HepG2 (cell line): ENCODE data around the gene GAS1. TPM values are rescaled to one million over a fixed set of nuclear protein-coding genes. Genes with fewer than 3 reads are reported as not detected.

ENCODE experiments used
- ATAC-seq: fragments of 200-7000 bp; cut with Tn5 transposase; 3 replicates; pipeline ENCODE4 v1.9.1; 2020; ENCODE audit warnings: mild to moderate bottlenecking, moderate library complexity
- BruUV-seq: library from RNA; stranded (reverse); fragments of 400-500 nt; replicated peaks from 2 replicates; lab custom pipeline; 2021; lab: Mats Ljungman, UMichigan
- CTCF ChIA-PET: fragments of 300-600 bp; formaldehyde crosslinking; extraction: SDS; loops from one replicate; lab custom pipeline; 2021; ENCODE audit warnings: low total read pairs, inconsistent platforms, low intra/inter-chr PET ratio; lab: Yijun Ruan, JAX
- POLR2A ChIA-PET: fragments of 350-600 bp; sonication (Branson Sonifier 250); formaldehyde crosslinking; loops from one replicate; lab custom pipeline; 2020; ENCODE audit warnings: antibody characterized with exemption, inconsistent platforms; lab: Yijun Ruan, JAX
- DNase-seq: peaks from one replicate; pipeline ENCODE4 v3.0.0-alpha.2; 2015; ENCODE audit warnings: low spot score
- FAIRE-seq: peaks from 3 replicates; lab custom pipeline; 2011; peaks lifted over from hg19 to GRCh38; lab: Jason Lieb, UNC
- H2AFZ ChIP-seq: one replicate; pipeline ENCODE4 v1.6.1; 2011; ENCODE audit warnings: low read length, inconsistent platforms
- H3K27ac ChIP-seq: fragments of 300-600 bp; 3 replicates; pipeline ENCODE4 v1.8.0; 2011; ENCODE audit warnings: mixed run types, mild to moderate bottlenecking, mixed read lengths, low read length, inconsistent platforms; ENCODE audit not compliant: insufficient read depth; ENCODE audit errors: extremely low read length
- H3K27me3 ChIP-seq, 2 experiments: fragments of 200-600 bp in 1 of 2; 2 replicates in 1 of 2; 3 replicates in 1 of 2; pipeline versions ENCODE4 v1.6.0 to v1.8.0; 2011; ENCODE audit warnings: low read length in 2 of 2, mild to moderate bottlenecking in 2 of 2, moderate library complexity in 2 of 2, inconsistent platforms in 1 of 2; ENCODE audit not compliant: insufficient read depth in 2 of 2, control insufficient read depth in 1 of 2
- H3K36me3 ChIP-seq, 2 experiments: fragments of 200-600 bp in 1 of 2; replicated peaks in 1 of 2; 2 replicates in 1 of 2; 3 replicates in 1 of 2; pipeline versions ENCODE4 v1.5.1 to v1.8.0; 2011; ENCODE audit warnings: low read length in 2 of 2, inconsistent platforms in 1 of 2; ENCODE audit not compliant: insufficient read depth in 2 of 2, control insufficient read depth in 1 of 2
- H3K4me1 ChIP-seq: 2 replicates; pipeline ENCODE4 v1.5.1; 2012; ENCODE audit warnings: low read length, inconsistent platforms; ENCODE audit not compliant: insufficient read depth
- H3K4me2 ChIP-seq: 2 replicates; pipeline ENCODE4 v1.6.0; 2011; ENCODE audit warnings: low read depth, low read length, inconsistent platforms
- H3K4me3 ChIP-seq, 3 experiments: fragments of 200-600 bp in 1 of 3; sonication (generic), shearing (Covaris generic) in 1 of 3; replicated peaks in 1 of 3; 2 replicates each; pipeline ENCODE4 v1.5.1; 2011 to 2016; ENCODE audit warnings: low read length in 3 of 3, inconsistent platforms in 2 of 3, low read depth in 2 of 3, mild to moderate bottlenecking in 2 of 3, control low read depth in 1 of 3, mixed read lengths in 1 of 3; ENCODE audit not compliant: insufficient read depth in 1 of 3
- H3K79me2 ChIP-seq: one replicate; pipeline ENCODE4 v1.6.1; 2011; ENCODE audit warnings: low read length, inconsistent platforms; ENCODE audit not compliant: insufficient read depth
- H3K9ac ChIP-seq: 2 replicates; pipeline ENCODE4 v1.6.0; 2011; ENCODE audit warnings: mild to moderate bottlenecking, low read depth, low read length, inconsistent platforms; ENCODE audit not compliant: insufficient read depth
- H3K9me3 ChIP-seq: 2 replicates; pipeline ENCODE4 v1.5.1; 2012; ENCODE audit warnings: mild to moderate bottlenecking, low read length
- H4K20me1 ChIP-seq: 2 replicates; pipeline ENCODE4 v1.6.0; 2011; ENCODE audit warnings: inconsistent platforms, mild to moderate bottlenecking, low read length, moderate library complexity; ENCODE audit not compliant: insufficient read depth
- BRCA1 ChIP-seq: sonication (generic); formaldehyde crosslinking; IDR thresholded peaks from 2 replicates; pipeline ENCODE4 v1.4.0; 2020; ENCODE audit warnings: missing genetic modification reagents
- CC2D1A ChIP-seq: sonication (generic); formaldehyde crosslinking; IDR thresholded peaks from 2 replicates; pipeline ENCODE4 v1.8.1; 2023; ENCODE audit warnings: mild to moderate bottlenecking, missing genetic modification reagents
- ELF4 ChIP-seq: sonication (generic); formaldehyde crosslinking; IDR thresholded peaks from 2 replicates; pipeline ENCODE4 v1.5.0; 2020; ENCODE audit warnings: missing genetic modification reagents, mild to moderate bottlenecking, moderate library complexity, borderline replicate concordance
- GATAD1 ChIP-seq: IDR thresholded peaks from 2 replicates; pipeline ENCODE4 v1.6.1; 2016; ENCODE audit warnings: missing genetic modification reagents, missing compliant biosample characterization
- PCBP2 ChIP-seq: fragments of 200-400 bp; formaldehyde crosslinking; optimal IDR thresholded peaks from 2 replicates; pipeline ENCODE3; 2018; ENCODE audit warnings: low read length, low read depth; ENCODE audit not compliant: poor library complexity, severe bottlenecking
- RAD51 ChIP-seq: fragments of 450-650 bp; IDR thresholded peaks from 2 replicates; pipeline ENCODE4 v1.6.1; 2016; ENCODE audit warnings: borderline replicate concordance
- ZBTB38 ChIP-seq: sonication (generic); formaldehyde crosslinking; IDR thresholded peaks from 2 replicates; pipeline ENCODE4 v1.5.1; 2020; ENCODE audit warnings: mild to moderate bottlenecking, missing genetic modification reagents
- ZFYVE20 ChIP-seq: sonication (generic); formaldehyde crosslinking; IDR thresholded peaks from 2 replicates; pipeline ENCODE4 v1.8.0; 2023; ENCODE audit warnings: low read depth, mild to moderate bottlenecking, moderate library complexity, missing genetic modification reagents, borderline replicate concordance
- WGBS: methylation state at CpG from one replicate; pipeline ENCODE4 v1.1.6; 2017; ENCODE audit warnings: low lambda C conversion rate; 5-methylcytosine and 5-hydroxymethylcytosine counted together
- in situ Hi-C: cut with HindIII; loops from 2 replicates; pipeline ENCODE4 v1.10.0; 2017; ENCODE audit warnings: low pct_unique_long_range_greater_than_20kb; ENCODE audit not compliant: extremely low pct_ligation_motif_present
- intact Hi-C: fragments of 100-400 bp; cut with micrococcal nuclease; formaldehyde crosslinking; loops from one replicate; pipeline ENCODE4 v1.10.0; 2022; ENCODE audit not compliant: unreplicated experiment
- polyA plus RNA-seq, 8 experiments: library from polyadenylated mRNA; depleted of rRNA in 3 of 8; stranded (reverse) in 7 of 8; unstranded in 1 of 8; fragments of >200 nt; fragmentation: Illumina TruSeq in 4 of 8; extraction: Trizol in 4 of 8; gene quantifications; 2 replicates each; pipeline versions ENCODE4 v1.2.1 to v1.2.3, GENCODE V29; 2011 to 2016; ENCODE audit warnings: low read depth in 4 of 8, missing spikeins in 1 of 8, mixed read lengths in 1 of 8; ENCODE audit not compliant: insufficient read depth in 1 of 8
- total RNA-seq, 5 experiments: library from RNA; depleted of rRNA; stranded (reverse); fragments of >200 nt; fragmentation: Illumina TruSeq; extraction: Trizol; gene quantifications; 2 replicates each; pipeline ENCODE4 v1.2.3, GENCODE V29; 2016; ENCODE audit warnings: low read depth in 1 of 5
- TF ChIP-seq, protein P1 (sequence below): sonication (generic); formaldehyde crosslinking; IDR thresholded peaks from 2 replicates; pipeline ENCODE4 v1.4.0; 2020; ENCODE audit warnings: low read depth, mild to moderate bottlenecking, missing genetic modification reagents
- TF ChIP-seq, protein P2 (sequence below): sonication (generic); formaldehyde crosslinking; IDR thresholded peaks from 2 replicates; pipeline ENCODE4 v1.5.1; 2020; ENCODE audit warnings: missing genetic modification reagents, mild to moderate bottlenecking, borderline replicate concordance
- TF ChIP-seq, protein P3 (sequence below), 2 experiments: sonication (generic) in 1 of 2; formaldehyde crosslinking in 1 of 2; IDR thresholded peaks; 2 replicates each; pipeline versions ENCODE4 v1.5.1 to v1.6.1; 2011 to 2020; ENCODE audit warnings: borderline replicate concordance in 1 of 2, low read depth in 1 of 2, low read length in 1 of 2, mild to moderate bottlenecking in 1 of 2, missing genetic modification reagents in 1 of 2, moderate library complexity in 1 of 2
- TF ChIP-seq, protein P4 (sequence below): sonication (generic); formaldehyde crosslinking; IDR thresholded peaks from 2 replicates; pipeline ENCODE4 v1.5.0; 2020; ENCODE audit warnings: missing genetic modification reagents
- TF ChIP-seq, protein P5 (sequence below): sonication (generic); formaldehyde crosslinking; IDR thresholded peaks from 2 replicates; pipeline ENCODE4 v1.5.1; 2020; ENCODE audit warnings: mild to moderate bottlenecking, missing genetic modification reagents, moderate library complexity

The GAS1 gene
- total and polyA plus RNA-seq, 2 of the 13 experiments (the other 11 are each of a cell fraction or from before 2014, with no cell fraction given): not detected

DNA sequence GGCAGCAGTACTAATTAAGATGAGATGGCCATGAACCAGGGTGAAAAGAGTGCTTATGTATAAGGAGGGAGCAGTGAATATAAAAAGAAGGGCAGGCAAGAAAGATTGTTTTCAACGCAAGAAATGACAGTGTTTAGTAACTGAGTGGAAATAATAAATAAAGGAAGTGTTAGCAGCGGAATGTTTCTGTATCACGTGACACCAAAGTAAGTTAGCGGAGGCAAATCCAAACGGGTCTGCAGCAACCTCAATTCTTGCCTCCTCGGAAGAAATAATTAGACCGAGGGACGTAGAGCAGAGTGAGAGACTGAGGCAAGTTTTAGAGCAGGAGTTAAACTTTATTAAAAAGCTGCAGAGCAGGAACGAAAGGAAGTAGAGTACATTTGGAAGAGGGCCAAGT is 15.4 kb upstream of the GAS1 start:
- Histone ChIP-seq H3K27me3 (peaks cover 0 to 12% of the 10 kb centered on the region in 2 experiments; a peak in 1 of 5 replicates), H3K9me3 (no peaks in the 10 kb centered on the region), H3K4me3 (no peak overlapping the region), H3K79me2 (no peaks in the 10 kb centered on the region), H3K36me3 (no peaks in the 10 kb centered on the region), H4K20me1 (no peaks in the 10 kb centered on the region), H3K4me2 (no peak overlapping the region), H3K27ac (no peak overlapping the region), H3K9ac (no peak overlapping the region), H2AFZ (no peak overlapping the region), H3K4me1 (no peaks in the 10 kb centered on the region)
- POLR2A ChIA-PET: no interaction called here
- in situ Hi-C loops: no loop called here
- no TSS peak for BruUV-seq
- 48% methylated on average over 9 of the region's 9 CpGs for WGBS
- FAIRE-seq (no peak), DNase-seq (no peak), ATAC-seq (no peak)
- intact Hi-C loops: no loop called here
- TF ChIP-seq, protein P1, sequence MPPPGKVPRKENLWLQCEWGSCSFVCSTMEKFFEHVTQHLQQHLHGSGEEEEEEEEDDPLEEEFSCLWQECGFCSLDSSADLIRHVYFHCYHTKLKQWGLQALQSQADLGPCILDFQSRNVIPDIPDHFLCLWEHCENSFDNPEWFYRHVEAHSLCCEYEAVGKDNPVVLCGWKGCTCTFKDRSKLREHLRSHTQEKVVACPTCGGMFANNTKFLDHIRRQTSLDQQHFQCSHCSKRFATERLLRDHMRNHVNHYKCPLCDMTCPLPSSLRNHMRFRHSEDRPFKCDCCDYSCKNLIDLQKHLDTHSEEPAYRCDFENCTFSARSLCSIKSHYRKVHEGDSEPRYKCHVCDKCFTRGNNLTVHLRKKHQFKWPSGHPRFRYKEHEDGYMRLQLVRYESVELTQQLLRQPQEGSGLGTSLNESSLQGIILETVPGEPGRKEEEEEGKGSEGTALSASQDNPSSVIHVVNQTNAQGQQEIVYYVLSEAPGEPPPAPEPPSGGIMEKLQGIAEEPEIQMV (CRISPR knock-in tag): no peak
- TF ChIP-seq BRCA1 (CRISPR knock-in tag) (no peak), RAD51 (peak; percentile 80), CC2D1A (CRISPR knock-in tag) (no peak), ZFYVE20 (no peak), ZBTB38 (CRISPR knock-in tag) (no peak), GATAD1 (CRISPR knock-in tag) (no peak), ELF4 (CRISPR knock-in tag) (no peak), PCBP2 (no peak)
- TF ChIP-seq, protein P2, sequence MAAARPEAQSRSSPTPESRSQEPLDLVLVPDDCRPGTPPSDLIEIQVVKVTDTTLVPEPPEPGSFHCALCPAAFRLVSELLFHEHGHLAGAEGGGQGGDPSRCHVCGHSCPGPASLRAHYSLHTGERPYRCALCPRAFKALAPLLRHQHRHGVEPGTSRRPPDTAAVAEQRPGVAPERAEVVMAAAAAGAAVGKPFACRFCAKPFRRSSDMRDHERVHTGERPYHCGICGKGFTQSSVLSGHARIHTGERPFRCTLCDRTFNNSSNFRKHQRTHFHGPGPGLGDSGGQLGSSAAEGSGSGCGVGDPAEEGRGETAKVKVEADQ: no peak
- TF ChIP-seq, protein P3, sequence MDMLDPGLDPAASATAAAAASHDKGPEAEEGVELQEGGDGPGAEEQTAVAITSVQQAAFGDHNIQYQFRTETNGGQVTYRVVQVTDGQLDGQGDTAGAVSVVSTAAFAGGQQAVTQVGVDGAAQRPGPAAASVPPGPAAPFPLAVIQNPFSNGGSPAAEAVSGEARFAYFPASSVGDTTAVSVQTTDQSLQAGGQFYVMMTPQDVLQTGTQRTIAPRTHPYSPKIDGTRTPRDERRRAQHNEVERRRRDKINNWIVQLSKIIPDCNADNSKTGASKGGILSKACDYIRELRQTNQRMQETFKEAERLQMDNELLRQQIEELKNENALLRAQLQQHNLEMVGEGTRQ (IDR thresholded peaks at IDR 0.05; ENCODE audit: low read depth, low read length): peak; percentile 46; the same call in 1 of the 2 replicates
- TF ChIP-seq, protein P3 (CRISPR knock-in tag; IDR thresholded peaks at IDR 0.05; ENCODE audit: borderline replicate concordance): no peak
- TF ChIP-seq, protein P4, sequence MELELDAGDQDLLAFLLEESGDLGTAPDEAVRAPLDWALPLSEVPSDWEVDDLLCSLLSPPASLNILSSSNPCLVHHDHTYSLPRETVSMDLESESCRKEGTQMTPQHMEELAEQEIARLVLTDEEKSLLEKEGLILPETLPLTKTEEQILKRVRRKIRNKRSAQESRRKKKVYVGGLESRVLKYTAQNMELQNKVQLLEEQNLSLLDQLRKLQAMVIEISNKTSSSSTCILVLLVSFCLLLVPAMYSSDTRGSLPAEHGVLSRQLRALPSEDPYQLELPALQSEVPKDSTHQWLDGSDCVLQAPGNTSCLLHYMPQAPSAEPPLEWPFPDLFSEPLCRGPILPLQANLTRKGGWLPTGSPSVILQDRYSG (CRISPR knock-in tag): no peak
- TF ChIP-seq, protein P5, sequence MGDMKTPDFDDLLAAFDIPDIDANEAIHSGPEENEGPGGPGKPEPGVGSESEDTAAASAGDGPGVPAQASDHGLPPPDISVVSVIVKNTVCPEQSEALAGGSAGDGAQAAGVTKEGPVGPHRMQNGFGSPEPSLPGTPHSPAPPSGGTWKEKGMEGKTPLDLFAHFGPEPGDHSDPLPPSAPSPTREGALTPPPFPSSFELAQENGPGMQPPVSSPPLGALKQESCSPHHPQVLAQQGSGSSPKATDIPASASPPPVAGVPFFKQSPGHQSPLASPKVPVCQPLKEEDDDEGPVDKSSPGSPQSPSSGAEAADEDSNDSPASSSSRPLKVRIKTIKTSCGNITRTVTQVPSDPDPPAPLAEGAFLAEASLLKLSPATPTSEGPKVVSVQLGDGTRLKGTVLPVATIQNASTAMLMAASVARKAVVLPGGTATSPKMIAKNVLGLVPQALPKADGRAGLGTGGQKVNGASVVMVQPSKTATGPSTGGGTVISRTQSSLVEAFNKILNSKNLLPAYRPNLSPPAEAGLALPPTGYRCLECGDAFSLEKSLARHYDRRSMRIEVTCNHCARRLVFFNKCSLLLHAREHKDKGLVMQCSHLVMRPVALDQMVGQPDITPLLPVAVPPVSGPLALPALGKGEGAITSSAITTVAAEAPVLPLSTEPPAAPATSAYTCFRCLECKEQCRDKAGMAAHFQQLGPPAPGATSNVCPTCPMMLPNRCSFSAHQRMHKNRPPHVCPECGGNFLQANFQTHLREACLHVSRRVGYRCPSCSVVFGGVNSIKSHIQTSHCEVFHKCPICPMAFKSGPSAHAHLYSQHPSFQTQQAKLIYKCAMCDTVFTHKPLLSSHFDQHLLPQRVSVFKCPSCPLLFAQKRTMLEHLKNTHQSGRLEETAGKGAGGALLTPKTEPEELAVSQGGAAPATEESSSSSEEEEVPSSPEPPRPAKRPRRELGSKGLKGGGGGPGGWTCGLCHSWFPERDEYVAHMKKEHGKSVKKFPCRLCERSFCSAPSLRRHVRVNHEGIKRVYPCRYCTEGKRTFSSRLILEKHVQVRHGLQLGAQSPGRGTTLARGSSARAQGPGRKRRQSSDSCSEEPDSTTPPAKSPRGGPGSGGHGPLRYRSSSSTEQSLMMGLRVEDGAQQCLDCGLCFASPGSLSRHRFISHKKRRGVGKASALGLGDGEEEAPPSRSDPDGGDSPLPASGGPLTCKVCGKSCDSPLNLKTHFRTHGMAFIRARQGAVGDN (CRISPR knock-in tag): no peak
- CTCF ChIA-PET: no interaction called here
